DOHH2 (cell line): ENCODE data around the gene GFPT2.
"Not testable (repeated sequence)": the region's sequence is repeated elsewhere in the genome, so short reads cannot be mapped to it uniquely, and the experiment has no call there.

ENCODE experiments used
- H3F3A ChIP-seq: fragments of 200-600 bp; sonication (generic), shearing (Covaris generic); 2 replicates; pipeline ENCODE4 v1.6.0; 2016; ENCODE audit warnings: antibody characterized with exemption, mild to moderate bottlenecking; ENCODE audit not compliant: control insufficient read depth, insufficient read depth
- H3K27ac ChIP-seq: fragments of 200-600 bp; sonication (generic); 2 replicates; pipeline ENCODE4 v1.5.1; 2014; ENCODE audit warnings: low read depth, mild to moderate bottlenecking, low read length, moderate library complexity
- H3K27me3 ChIP-seq: fragments of 200-600 bp; sonication (generic); 2 replicates; pipeline ENCODE4 v1.6.1; 2014; ENCODE audit warnings: mild to moderate bottlenecking, low read length, mixed read lengths; ENCODE audit not compliant: control insufficient read depth
- H3K36me3 ChIP-seq: fragments of 200-600 bp; sonication (generic); 2 replicates; pipeline ENCODE4 v1.6.1; 2014; ENCODE audit warnings: mild to moderate bottlenecking, low read length, moderate library complexity, mixed read lengths; ENCODE audit not compliant: control insufficient read depth
- H3K4me1 ChIP-seq: fragments of 200-600 bp; sonication (generic); 2 replicates; pipeline ENCODE4 v1.6.1; 2014; ENCODE audit warnings: mild to moderate bottlenecking, low read length, mixed read lengths; ENCODE audit not compliant: control insufficient read depth
- H3K4me2 ChIP-seq: fragments of 200-600 bp; sonication (generic); 2 replicates; pipeline ENCODE4 v1.6.0; 2014; ENCODE audit warnings: mild to moderate bottlenecking, low read length, moderate library complexity
- H3K4me3 ChIP-seq: fragments of 200-600 bp; sonication (generic); 2 replicates; pipeline ENCODE4 v1.5.1; 2014; ENCODE audit warnings: mild to moderate bottlenecking, low read length, mixed read lengths
- H3K79me2 ChIP-seq: fragments of 200-600 bp; sonication (generic); 2 replicates; pipeline ENCODE4 v1.6.1; 2014; ENCODE audit warnings: mild to moderate bottlenecking, low read length, mixed read lengths; ENCODE audit not compliant: control insufficient read depth
- H3K9me2 ChIP-seq: fragments of 200-600 bp; sonication (generic); replicated peaks from 2 replicates; pipeline ENCODE4 v1.6.1; 2014; ENCODE audit warnings: mild to moderate bottlenecking, low read length, mixed read lengths; ENCODE audit not compliant: control insufficient read depth
- H3K9me3 ChIP-seq: fragments of 200-600 bp; sonication (generic); 2 replicates; pipeline ENCODE4 v1.6.1; 2014; ENCODE audit warnings: antibody characterized with exemption, low read length, mixed read lengths; ENCODE audit not compliant: control insufficient read depth, insufficient read depth
- H4K20me1 ChIP-seq: fragments of 200-600 bp; sonication (generic); 2 replicates; pipeline ENCODE4 v1.6.0; 2014; ENCODE audit warnings: low read depth, mild to moderate bottlenecking, antibody characterized with exemption, low read length, moderate library complexity; ENCODE audit not compliant: control insufficient read depth, insufficient read depth
- CTCF ChIP-seq: fragments of 200-600 bp; sonication (generic); IDR thresholded peaks from one replicate; pipeline ENCODE4 v1.5.1; 2014; ENCODE audit warnings: antibody characterized with exemption, mild to moderate bottlenecking, low read depth, low read length; ENCODE audit not compliant: poor library complexity, severe bottlenecking
- EZH2phosphoT487 ChIP-seq: fragments of 200-600 bp; sonication (generic); IDR thresholded peaks from 2 replicates; pipeline ENCODE4 v1.6.1; 2017; ENCODE audit warnings: borderline replicate concordance, mild to moderate bottlenecking, antibody characterized with exemption, low read length, moderate library complexity, mixed read lengths

The GFPT2 gene

GRCh38 chr5:180299526-180299925, 53.6 kb downstream of the GFPT2 start:
- H3K4me1 ChIP-seq: peaks cover 2% of the 10 kb centered on the region; the same call in 1 of the 2 replicates
- no peaks in the 10 kb centered on the region for H3K79me2 ChIP-seq
- no peak overlapping the region for H3K4me3 ChIP-seq
- H3K9me3 ChIP-seq: no peaks in the 10 kb centered on the region
- H4K20me1 ChIP-seq: no peaks in the 10 kb centered on the region
- H3F3A ChIP-seq: 0 out of 2 replicates have a peak, but pooled peaks cover 2% of the 10 kb centered on the region
- H3K9me2 ChIP-seq: no peaks in the 10 kb centered on the region
- H3K27ac ChIP-seq: no peak overlapping the region
- H3K36me3 ChIP-seq: peaks cover 7% of the 10 kb centered on the region
- TF ChIP-seq EZH2phosphoT487 (no peak), CTCF (no peak)
- no peak overlapping the region for H3K4me2 ChIP-seq
- H3K27me3 ChIP-seq: peaks cover 9% of the 10 kb centered on the region

- not testable (repeated sequence) for H3K4me1 ChIP-seq, H3F3A ChIP-seq, H4K20me1 ChIP-seq, H3K9me3 ChIP-seq, H3K27ac ChIP-seq, H3K4me2 ChIP-seq, H3K27me3 ChIP-seq, H3K79me2 ChIP-seq, H3K4me3 ChIP-seq, H3K9me2 ChIP-seq
- H3K36me3 ChIP-seq: peaks cover 12% of the 10 kb centered on the region
Observed at GRCh38 chr5:180299014-180299413, 54.1 kb downstream of the GFPT2 start.

- Histone ChIP-seq H3K4me2 (no peak overlapping the region), H3K27me3 (peaks cover 9% of the 10 kb centered on the region), H3K9me2 (no peaks in the 10 kb centered on the region), H3K4me1 (peaks cover 16% of the 10 kb centered on the region), H3K27ac (no peak overlapping the region), H3K36me3 (peaks cover 16% of the 10 kb centered on the region), H3K79me2 (peaks cover 10% of the 10 kb centered on the region), H3K4me3 (no peak overlapping the region), H3F3A (peaks cover 7% of the 10 kb centered on the region; the same call in 1 of the 2 replicates), H4K20me1 (no peaks in the 10 kb centered on the region; the same call in 1 of the 2 replicates), H3K9me3 (no peaks in the 10 kb centered on the region)
- no peak for TF ChIP-seq CTCF
- no peak for TF ChIP-seq EZH2phosphoT487
Observed at GRCh38 chr5:180297587-180298282, 55.4 kb downstream of the GFPT2 start.

- H3K4me2 ChIP-seq: no peak overlapping the region
- peaks cover 16% of the 10 kb centered on the region for H3K4me1 ChIP-seq
- no peak overlapping the region for H3K27ac ChIP-seq
- peaks cover 9% of the 10 kb centered on the region for H3K27me3 ChIP-seq
- no peaks in the 10 kb centered on the region for H3K9me2 ChIP-seq
- H3K36me3 ChIP-seq: peaks cover 16% of the 10 kb centered on the region
- peaks cover 7% of the 10 kb centered on the region; the same call in 1 of the 2 replicates for H3F3A ChIP-seq
- no peaks in the 10 kb centered on the region for H3K9me3 ChIP-seq
- no peak overlapping the region for H3K4me3 ChIP-seq
- TF ChIP-seq CTCF: peak; percentile 7
- TF ChIP-seq EZH2phosphoT487: no peak
- H4K20me1 ChIP-seq: no peaks in the 10 kb centered on the region; the same call in 1 of the 2 replicates
- peaks cover 17% of the 10 kb centered on the region for H3K79me2 ChIP-seq
Observed at GRCh38 chr5:180296771-180297170, 56.4 kb downstream of the GFPT2 start.
